Thymus (tissue), 11 donors: ENCODE data around the gene DVL1. TPM values are rescaled to one million over a fixed set of nuclear protein-coding genes. Genes with fewer than 3 reads are reported as not detected.
A peak's percentile ranks its signal among the peaks of the same experiment; 100 is the strongest.

Source experiments
- DNase-seq, 9 donors: peaks; one replicate each; pipeline ENCODE4 v3.0.0-alpha.2; 2013; ENCODE audit warnings: low spot score in 9 of 9, low read depth in 6 of 9, missing footprints in 1 of 9
- H3K27ac ChIP-seq, 2 donors: one replicate each; pipeline ENCODE4 v1.5.1; 2013; ENCODE audit warnings: control low read depth in 1 of 2, low read depth in 1 of 2, low read length in 1 of 2, mild to moderate bottlenecking in 1 of 2, moderate library complexity in 1 of 2
- H3K27me3 ChIP-seq, 2 donors: one replicate each; pipeline ENCODE4 v1.5.1; 2013; ENCODE audit warnings: low read length in 1 of 2; ENCODE audit not compliant: control insufficient read depth in 2 of 2, insufficient read depth in 1 of 2
- H3K36me3 ChIP-seq, 2 donors: one replicate each; pipeline ENCODE4 v1.5.1; 2013; ENCODE audit warnings: low read length in 1 of 2, mild to moderate bottlenecking in 1 of 2, moderate library complexity in 1 of 2; ENCODE audit not compliant: control insufficient read depth in 2 of 2, insufficient read depth in 2 of 2
- H3K4me1 ChIP-seq, 2 donors: one replicate each; pipeline ENCODE4 v1.5.1; 2013; ENCODE audit warnings: low read length in 2 of 2; ENCODE audit not compliant: control insufficient read depth in 2 of 2, insufficient read depth in 2 of 2
- H3K4me3 ChIP-seq, 2 donors: one replicate each; pipeline ENCODE4 v1.5.1; 2013; ENCODE audit warnings: low read length in 2 of 2, control low read depth in 1 of 2, mild to moderate bottlenecking in 1 of 2
- H3K9me3 ChIP-seq, 2 donors: one replicate each; pipeline ENCODE4 v1.5.1; 2013; ENCODE audit warnings: low read length in 1 of 2, mild to moderate bottlenecking in 1 of 2; ENCODE audit not compliant: control insufficient read depth in 2 of 2, insufficient read depth in 1 of 2
- WGBS: extraction: QIAGEN DNeasy Blood & Tissue Kit; methylation state at CpG from one replicate; pipeline ENCODE4 v1.1.7; 2013; 5-methylcytosine and 5-hydroxymethylcytosine counted together
- polyA plus RNA-seq: library from polyadenylated mRNA; stranded (reverse); fragments of 200-250 nt; gene quantifications from one replicate; pipeline ENCODE4 v1.2.3, GENCODE V29; 2013
- total RNA-seq: library from RNA; stranded (reverse); fragments of 120-200 nt; gene quantifications from one replicate; pipeline ENCODE4 v1.2.4, GENCODE V29; 2013
- donor health status: healthy.

Gene DVL1
- total and polyA plus RNA-seq, 2 donors, result 19.6 to 40.9 TPM

DNA sequence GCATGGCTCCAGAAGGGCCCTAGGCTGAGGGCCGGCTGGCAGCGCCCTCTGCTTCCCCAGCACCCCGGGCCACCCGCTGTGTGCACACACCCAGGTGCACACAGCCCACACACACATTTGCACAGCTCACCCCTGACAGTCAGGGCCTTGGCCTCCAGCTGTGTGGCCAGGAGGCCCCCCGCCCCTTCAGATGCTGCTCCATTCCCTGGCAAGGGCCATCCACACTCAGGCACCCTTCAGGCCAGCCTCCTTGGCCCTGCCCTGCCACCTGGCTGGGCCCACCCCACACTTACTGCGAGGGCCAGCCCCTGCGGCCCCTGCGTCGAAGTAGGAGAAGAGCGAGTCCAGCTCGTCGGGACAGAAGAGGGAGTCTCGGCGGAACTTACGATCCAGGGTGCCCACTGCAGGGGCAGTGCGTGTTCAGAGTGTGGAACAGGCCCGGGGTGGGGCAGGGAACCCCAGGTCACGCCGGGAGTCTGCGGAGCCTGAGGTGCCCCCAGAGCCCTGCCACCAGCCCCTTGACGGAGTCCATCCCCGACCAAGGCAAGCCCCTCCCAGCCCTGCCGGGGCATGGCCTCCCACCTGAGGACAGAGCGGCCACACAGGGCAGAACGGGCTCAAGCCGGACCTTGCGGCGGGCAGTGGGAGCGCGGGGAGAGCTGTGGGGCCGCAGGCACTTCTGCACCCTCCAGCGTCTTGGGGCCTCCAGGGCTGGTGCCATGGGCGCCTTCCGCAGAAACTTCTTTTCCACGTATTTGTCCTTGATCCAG lies 53.9 kb downstream of the DVL1 start:
- no peaks in the 10 kb centered on the region for H3K4me1 ChIP-seq
- H3K9me3 ChIP-seq, result peaks cover 0 to 5% of the 10 kb centered on the region in 2 donors
- peaks cover 6 to 47% of the 10 kb centered on the region in 2 donors for H3K36me3 ChIP-seq
- H3K27me3 ChIP-seq, result no peaks in the 10 kb centered on the region
- 97% methylated on average over 35 of the region's 35 CpGs for WGBS
- H3K4me3 ChIP-seq, result no peak overlapping the region
- DNase-seq, result no peak
- no peak overlapping the region for H3K27ac ChIP-seq

DNA sequence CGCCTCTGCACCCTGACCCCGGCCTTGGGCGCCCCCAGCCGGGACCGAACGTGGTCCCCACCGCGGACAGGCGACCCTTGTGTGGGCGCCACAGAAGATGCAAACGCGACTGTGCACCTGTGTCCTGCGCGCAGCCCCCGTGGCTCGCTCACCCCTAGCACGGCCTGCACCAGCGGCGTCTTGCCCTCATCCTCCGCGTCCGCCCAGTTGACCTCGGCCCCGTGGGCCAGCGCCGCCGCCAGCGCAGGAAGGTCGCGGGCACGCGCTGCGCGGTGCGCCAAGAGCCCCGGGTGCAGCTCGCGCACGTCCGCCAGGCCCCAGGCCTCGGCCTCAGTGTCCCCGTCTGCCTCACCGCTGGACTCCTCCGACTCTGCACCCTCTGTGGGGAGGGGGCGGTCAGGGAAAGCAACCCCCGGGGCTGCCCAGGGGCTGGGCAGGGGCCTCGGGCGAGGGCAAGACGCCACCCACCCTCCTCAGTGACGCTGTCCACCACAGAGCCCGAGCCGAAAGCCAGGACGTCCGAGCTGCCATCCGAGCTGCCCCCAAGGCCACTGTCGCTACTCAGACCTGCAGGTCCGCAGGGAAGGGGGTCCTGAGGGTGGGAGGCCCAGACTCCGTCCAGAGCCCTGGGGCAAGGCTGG lies 54.8 kb downstream of the DVL1 start:
- Histone ChIP-seq H3K27ac (no peak overlapping the region), H3K9me3 (no peaks in the 10 kb centered on the region), H3K4me1 (no peaks in the 10 kb centered on the region), H3K36me3 (peaks cover 6 to 47% of the 10 kb centered on the region in 2 donors), H3K27me3 (no peaks in the 10 kb centered on the region), H3K4me3 (no peak overlapping the region)
- 96% methylated on average over 57 of the region's 58 CpGs for WGBS
- no peak for DNase-seq

DNA sequence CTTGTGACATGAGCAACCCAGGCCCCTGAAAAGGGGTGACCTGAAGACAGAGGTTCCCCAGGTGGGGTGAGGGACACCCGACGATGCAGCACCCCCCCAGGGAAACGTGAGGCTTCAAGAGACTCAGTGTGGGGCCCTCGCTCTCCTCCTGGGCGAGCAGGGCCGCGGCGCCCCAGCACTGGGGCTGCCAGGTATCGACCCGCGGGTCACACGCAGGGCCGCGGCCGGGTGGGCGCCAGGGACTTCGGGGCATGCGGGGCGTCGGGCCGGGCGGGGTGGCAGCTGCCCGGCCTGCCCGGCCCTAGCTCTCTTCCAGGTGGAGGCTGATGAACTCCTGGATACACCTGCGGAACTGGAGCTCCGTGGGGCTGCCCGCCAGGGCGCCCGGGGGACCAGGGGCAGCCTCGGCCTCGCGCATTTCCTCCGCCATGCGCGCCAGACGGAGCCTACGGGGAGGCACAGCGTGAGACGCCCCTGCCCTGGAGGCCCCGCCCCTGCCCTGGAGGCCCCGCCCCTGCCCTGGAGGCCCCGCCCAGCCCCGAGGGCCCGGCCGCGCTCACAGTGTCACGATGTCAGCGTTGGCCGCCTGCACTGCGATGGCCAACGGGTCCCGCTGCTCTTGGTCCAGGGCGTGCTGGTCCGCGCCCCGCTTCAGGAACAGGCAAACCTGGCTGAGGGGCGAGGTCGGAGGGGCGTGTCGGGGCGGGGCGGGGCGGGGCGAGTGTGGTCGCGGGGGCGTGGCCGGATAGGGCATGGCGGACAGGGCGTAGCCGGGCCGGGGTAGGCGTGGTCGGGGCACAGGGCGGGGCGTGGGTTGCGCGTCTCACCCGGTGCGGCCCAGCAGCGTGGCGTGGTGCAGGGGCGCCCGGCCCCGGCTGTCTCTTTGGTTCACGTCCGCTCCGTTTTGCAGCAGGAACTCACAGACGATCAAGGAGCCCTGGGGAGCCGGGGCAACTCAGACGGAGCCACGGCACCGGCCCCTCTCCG lies 55.7 kb downstream of the DVL1 start:
- DNase-seq, result no peak
- Histone ChIP-seq H3K27me3 (no peaks in the 10 kb centered on the region), H3K9me3 (no peaks in the 10 kb centered on the region), H3K4me3 (no peak overlapping the region), H3K4me1 (no peaks in the 10 kb centered on the region), H3K36me3 (peaks cover 6 to 47% of the 10 kb centered on the region in 2 donors), H3K27ac (no peak overlapping the region)
- WGBS, result 96% methylated on average over 94 of the region's 94 CpGs

DNA sequence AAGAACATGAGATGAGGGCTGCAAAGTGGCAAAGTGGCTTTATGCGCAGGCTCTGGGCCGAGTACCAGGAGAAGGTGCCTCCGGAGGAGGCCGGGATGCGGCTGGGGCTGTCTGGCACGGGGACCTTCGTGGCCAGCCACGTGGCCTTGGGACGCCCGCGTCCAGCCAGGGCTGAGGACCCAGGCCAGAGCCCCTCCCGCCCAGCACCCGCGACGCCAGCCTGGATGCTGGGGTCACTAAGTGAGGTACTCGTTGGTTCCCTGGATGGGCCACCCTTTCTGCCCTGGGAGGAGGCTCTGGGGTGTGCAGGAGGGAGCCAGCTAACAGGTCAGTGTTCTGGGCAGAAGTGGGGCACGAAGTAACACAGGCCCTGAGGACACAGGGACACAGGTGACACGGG lies 56.4 kb downstream of the DVL1 start:
- Histone ChIP-seq H3K36me3 (peaks cover 6 to 44% of the 10 kb centered on the region in 2 donors), H3K4me3 (no peak overlapping the region), H3K27ac (no peak overlapping the region), H3K9me3 (no peaks in the 10 kb centered on the region), H3K27me3 (no peaks in the 10 kb centered on the region), H3K4me1 (no peaks in the 10 kb centered on the region)
- no peak for DNase-seq
- WGBS, result 98% methylated on average over 18 of the region's 18 CpGs

DNA sequence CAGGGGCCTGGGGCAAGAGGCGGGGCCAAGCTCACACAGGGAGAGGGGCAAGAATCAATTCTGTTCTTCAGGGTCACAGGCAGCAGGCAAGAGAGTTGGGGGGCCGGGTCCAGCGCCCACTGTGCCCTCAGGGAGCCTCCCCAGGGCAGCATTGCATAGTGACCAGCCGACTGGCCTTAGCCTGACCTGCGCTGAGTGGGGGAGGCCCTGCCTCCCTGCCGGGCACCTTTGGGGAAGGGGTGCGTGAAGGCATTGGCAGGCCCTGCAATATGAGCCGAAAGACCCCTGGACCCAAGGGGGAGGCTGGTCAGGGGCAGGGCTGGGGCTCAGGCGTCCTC lies 56.8 kb downstream of the DVL1 start:
- no peak overlapping the region for H3K4me3 ChIP-seq
- H3K27ac ChIP-seq, result no peak overlapping the region
- no peaks in the 10 kb centered on the region for H3K9me3 ChIP-seq
- WGBS, result 96% methylated on average over 9 of the region's 9 CpGs
- no peaks in the 10 kb centered on the region for H3K4me1 ChIP-seq
- DNase-seq, result no peak
- peaks cover 0 to under 1% of the 10 kb centered on the region in 2 donors for H3K27me3 ChIP-seq
- H3K36me3 ChIP-seq, result peaks cover 4 to 41% of the 10 kb centered on the region in 2 donors

DNA sequence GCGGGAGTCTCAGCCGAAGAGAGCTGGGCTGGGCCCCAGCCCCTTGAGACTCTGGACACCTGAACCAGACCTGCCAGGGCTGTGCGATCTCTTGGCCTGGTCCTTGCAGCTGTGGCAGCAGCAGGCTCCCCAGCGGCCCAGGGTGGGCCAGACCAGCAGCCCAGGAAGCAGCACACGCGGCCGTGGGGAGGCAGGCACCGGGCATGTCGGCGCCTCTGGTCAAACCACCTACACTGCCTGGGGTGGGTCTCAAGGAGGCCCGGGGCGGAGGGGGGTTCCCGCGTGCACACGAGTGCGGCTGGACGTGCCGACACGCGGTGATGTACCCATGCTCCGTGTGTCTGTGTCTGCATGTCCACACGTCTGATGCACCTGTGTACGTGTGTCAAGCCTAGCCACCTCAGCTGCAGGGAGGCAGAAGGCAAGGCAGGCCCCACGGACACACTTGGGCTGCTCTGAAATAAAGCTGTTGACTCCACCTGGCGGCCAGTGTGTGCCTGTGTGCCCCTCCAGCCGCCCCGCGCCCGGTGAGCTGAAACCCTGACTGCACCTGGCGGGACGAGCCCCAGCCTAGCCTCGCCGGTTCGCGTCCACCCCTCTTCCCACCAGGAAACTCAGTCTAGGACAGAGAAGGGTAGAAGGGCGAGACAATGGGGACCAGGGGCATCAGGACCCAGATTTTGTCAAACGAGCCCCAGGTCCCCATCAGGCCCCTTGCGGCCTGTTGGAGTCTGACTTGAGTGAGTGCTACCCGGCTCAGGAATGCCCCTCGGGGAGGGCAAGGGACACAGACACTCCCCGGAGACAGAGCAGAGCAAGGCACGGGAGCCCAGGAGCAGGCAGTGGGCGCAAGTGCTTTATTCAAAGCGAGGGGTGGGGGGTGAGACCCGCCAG lies 57.4 kb downstream of the DVL1 start:
- H3K4me1 ChIP-seq, result no peaks in the 10 kb centered on the region
- H3K9me3 ChIP-seq, result no peaks in the 10 kb centered on the region
- peak in 6 of 9 donors; percentile 48 to 79 (median 64) for DNase-seq
- no peak overlapping the region for H3K27ac ChIP-seq
- WGBS, result 66% methylated on average over 45 of the region's 45 CpGs
- peaks cover 0 to 5% of the 10 kb centered on the region in 2 donors for H3K27me3 ChIP-seq
- H3K36me3 ChIP-seq, result peaks cover 3 to 40% of the 10 kb centered on the region in 2 donors
- H3K4me3 ChIP-seq, result no peak overlapping the region

DNA sequence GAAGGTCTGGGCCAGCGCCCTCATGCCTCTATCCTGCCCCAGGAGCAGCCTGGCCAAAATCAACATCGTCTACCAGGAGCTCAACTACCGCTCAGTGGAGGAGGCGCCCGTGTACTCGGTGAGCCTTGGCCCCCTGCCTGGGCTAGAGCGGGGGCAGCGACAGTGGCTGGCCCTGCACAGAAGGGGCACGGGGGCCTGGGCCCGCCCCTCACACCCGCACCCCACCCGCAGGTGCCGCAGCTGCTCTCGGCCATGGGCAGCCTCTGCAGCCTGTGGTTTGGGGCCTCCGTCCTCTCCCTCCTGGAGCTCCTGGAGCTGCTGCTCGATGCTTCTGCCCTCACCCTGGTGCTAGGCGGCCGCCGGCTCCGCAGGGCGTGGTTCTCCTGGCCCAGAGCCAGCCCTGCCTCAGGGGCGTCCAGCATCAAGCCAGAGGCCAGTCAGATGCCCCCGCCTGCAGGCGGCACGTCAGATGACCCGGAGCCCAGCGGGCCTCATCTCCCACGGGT lies 58.1 kb downstream of the DVL1 start:
- H3K4me3 ChIP-seq, result no peak overlapping the region
- no peak for DNase-seq
- H3K4me1 ChIP-seq, result no peaks in the 10 kb centered on the region
- WGBS, result 85% methylated on average over 28 of the region's 28 CpGs
- H3K27ac ChIP-seq, result no peak overlapping the region
- peaks cover 2 to 34% of the 10 kb centered on the region in 2 donors for H3K36me3 ChIP-seq
- peaks cover 0 to 10% of the 10 kb centered on the region in 2 donors for H3K27me3 ChIP-seq
- no peaks in the 10 kb centered on the region for H3K9me3 ChIP-seq

DNA sequence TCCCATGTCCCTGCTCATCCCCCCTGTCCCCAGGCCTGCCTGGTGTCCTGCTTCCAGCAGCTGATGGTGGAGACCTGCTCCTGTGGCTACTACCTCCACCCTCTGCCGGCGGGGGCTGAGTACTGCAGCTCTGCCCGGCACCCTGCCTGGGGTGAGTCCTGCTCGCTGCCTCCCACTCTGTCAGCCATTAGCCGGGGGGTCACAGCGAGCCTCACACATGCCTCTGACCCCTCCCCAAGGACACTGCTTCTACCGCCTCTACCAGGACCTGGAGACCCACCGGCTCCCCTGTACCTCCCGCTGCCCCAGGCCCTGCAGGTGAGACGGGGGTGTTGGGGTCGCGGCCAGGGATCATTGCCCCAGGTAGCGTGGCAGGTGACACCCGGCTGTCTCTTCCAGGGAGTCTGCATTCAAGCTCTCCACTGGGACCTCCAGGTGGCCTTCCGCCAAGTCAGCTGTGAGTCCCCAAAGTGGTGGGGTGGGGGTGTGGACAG lies 58.9 kb downstream of the DVL1 start:
- no peaks in the 10 kb centered on the region for H3K4me1 ChIP-seq
- no peak overlapping the region for H3K4me3 ChIP-seq
- H3K27ac ChIP-seq, result no peak overlapping the region
- DNase-seq, result peak in 2 of 9 donors; percentile 41 to 56
- no peaks in the 10 kb centered on the region for H3K9me3 ChIP-seq
- WGBS, result 63% methylated on average over 15 of the region's 15 CpGs
- peaks cover 0 to 15% of the 10 kb centered on the region in 2 donors for H3K27me3 ChIP-seq
- peaks cover 2 to 26% of the 10 kb centered on the region in 2 donors for H3K36me3 ChIP-seq
